HepG2 (cell line): ENCODE data around the gene CDIP1. TPM values are rescaled to one million over a fixed set of nuclear protein-coding genes. Genes with fewer than 3 reads are reported as not detected.

Experiments
- ATAC-seq: fragments of 200-7000 bp; cut with Tn5 transposase; 3 replicates; pipeline ENCODE4 v1.9.1; 2020; ENCODE audit warnings: mild to moderate bottlenecking, moderate library complexity
- BruUV-seq: library from RNA; stranded (reverse); fragments of 400-500 nt; replicated peaks from 2 replicates; lab custom pipeline; 2021; lab: Mats Ljungman, UMichigan
- CTCF ChIA-PET: fragments of 300-600 bp; formaldehyde crosslinking; extraction: SDS; loops from one replicate; lab custom pipeline; 2021; ENCODE audit warnings: low total read pairs, inconsistent platforms, low intra/inter-chr PET ratio; lab: Yijun Ruan, JAX
- POLR2A ChIA-PET: fragments of 350-600 bp; sonication (Branson Sonifier 250); formaldehyde crosslinking; loops from one replicate; lab custom pipeline; 2020; ENCODE audit warnings: antibody characterized with exemption, inconsistent platforms; lab: Yijun Ruan, JAX
- DNase-seq: peaks from one replicate; pipeline ENCODE4 v3.0.0-alpha.2; 2015; ENCODE audit warnings: low spot score
- FAIRE-seq: peaks from 3 replicates; lab custom pipeline; 2011; peaks lifted over from hg19 to GRCh38; lab: Jason Lieb, UNC
- H2AFZ ChIP-seq: one replicate; pipeline ENCODE4 v1.6.1; 2011; ENCODE audit warnings: low read length, inconsistent platforms
- H3K27ac ChIP-seq: fragments of 300-600 bp; 3 replicates; pipeline ENCODE4 v1.8.0; 2011; ENCODE audit warnings: mixed run types, mild to moderate bottlenecking, mixed read lengths, low read length, inconsistent platforms; ENCODE audit not compliant: insufficient read depth; ENCODE audit errors: extremely low read length
- H3K27me3 ChIP-seq, 2 experiments: fragments of 200-600 bp in 1 of 2; 2 replicates in 1 of 2; 3 replicates in 1 of 2; pipeline versions ENCODE4 v1.6.0 to v1.8.0; 2011; ENCODE audit warnings: low read length in 2 of 2, mild to moderate bottlenecking in 2 of 2, moderate library complexity in 2 of 2, inconsistent platforms in 1 of 2; ENCODE audit not compliant: insufficient read depth in 2 of 2, control insufficient read depth in 1 of 2
- H3K36me3 ChIP-seq, 2 experiments: fragments of 200-600 bp in 1 of 2; replicated peaks in 1 of 2; 2 replicates in 1 of 2; 3 replicates in 1 of 2; pipeline versions ENCODE4 v1.5.1 to v1.8.0; 2011; ENCODE audit warnings: low read length in 2 of 2, inconsistent platforms in 1 of 2; ENCODE audit not compliant: insufficient read depth in 2 of 2, control insufficient read depth in 1 of 2
- H3K4me1 ChIP-seq: 2 replicates; pipeline ENCODE4 v1.5.1; 2012; ENCODE audit warnings: low read length, inconsistent platforms; ENCODE audit not compliant: insufficient read depth
- H3K4me2 ChIP-seq: 2 replicates; pipeline ENCODE4 v1.6.0; 2011; ENCODE audit warnings: low read depth, low read length, inconsistent platforms
- H3K4me3 ChIP-seq, 3 experiments: fragments of 200-600 bp in 1 of 3; sonication (generic), shearing (Covaris generic) in 1 of 3; replicated peaks in 1 of 3; 2 replicates each; pipeline ENCODE4 v1.5.1; 2011 to 2016; ENCODE audit warnings: low read length in 3 of 3, inconsistent platforms in 2 of 3, low read depth in 2 of 3, mild to moderate bottlenecking in 2 of 3, control low read depth in 1 of 3, mixed read lengths in 1 of 3; ENCODE audit not compliant: insufficient read depth in 1 of 3
- H3K79me2 ChIP-seq: one replicate; pipeline ENCODE4 v1.6.1; 2011; ENCODE audit warnings: low read length, inconsistent platforms; ENCODE audit not compliant: insufficient read depth
- H3K9ac ChIP-seq: 2 replicates; pipeline ENCODE4 v1.6.0; 2011; ENCODE audit warnings: mild to moderate bottlenecking, low read depth, low read length, inconsistent platforms; ENCODE audit not compliant: insufficient read depth
- H3K9me3 ChIP-seq: 2 replicates; pipeline ENCODE4 v1.5.1; 2012; ENCODE audit warnings: mild to moderate bottlenecking, low read length
- H4K20me1 ChIP-seq: 2 replicates; pipeline ENCODE4 v1.6.0; 2011; ENCODE audit warnings: inconsistent platforms, mild to moderate bottlenecking, low read length, moderate library complexity; ENCODE audit not compliant: insufficient read depth
- AHR ChIP-seq: IDR thresholded peaks from 2 replicates; pipeline ENCODE4 v1.6.1; 2018; ENCODE audit warnings: missing genetic modification reagents, missing compliant biosample characterization
- HMGXB3 ChIP-seq: sonication (generic); formaldehyde crosslinking; IDR thresholded peaks from 2 replicates; pipeline ENCODE4 v1.4.0; 2020; ENCODE audit warnings: missing genetic modification reagents, borderline replicate concordance
- ZFP41 ChIP-seq: sonication (generic); formaldehyde crosslinking; IDR thresholded peaks from 2 replicates; pipeline ENCODE4 v1.4.0; 2020; ENCODE audit warnings: mild to moderate bottlenecking, missing genetic modification reagents, borderline replicate concordance
- ZNF234 ChIP-seq: sonication (generic); formaldehyde crosslinking; conservative IDR thresholded peaks from 2 replicates; pipeline ENCODE4 v1.5.1; 2020; ENCODE audit warnings: mild to moderate bottlenecking, missing genetic modification reagents
- WGBS: methylation state at CpG from one replicate; pipeline ENCODE4 v1.1.6; 2017; ENCODE audit warnings: low lambda C conversion rate; 5-methylcytosine and 5-hydroxymethylcytosine counted together
- in situ Hi-C: cut with HindIII; loops from 2 replicates; pipeline ENCODE4 v1.10.0; 2017; ENCODE audit warnings: low pct_unique_long_range_greater_than_20kb; ENCODE audit not compliant: extremely low pct_ligation_motif_present
- intact Hi-C: fragments of 100-400 bp; cut with micrococcal nuclease; formaldehyde crosslinking; loops from one replicate; pipeline ENCODE4 v1.10.0; 2022; ENCODE audit not compliant: unreplicated experiment
- polyA plus RNA-seq, 8 experiments: library from polyadenylated mRNA; depleted of rRNA in 3 of 8; stranded (reverse) in 7 of 8; unstranded in 1 of 8; fragments of >200 nt; fragmentation: Illumina TruSeq in 4 of 8; extraction: Trizol in 4 of 8; gene quantifications; 2 replicates each; pipeline versions ENCODE4 v1.2.1 to v1.2.3, GENCODE V29; 2011 to 2016; ENCODE audit warnings: low read depth in 4 of 8, missing spikeins in 1 of 8, mixed read lengths in 1 of 8; ENCODE audit not compliant: insufficient read depth in 1 of 8
- total RNA-seq, 5 experiments: library from RNA; depleted of rRNA; stranded (reverse); fragments of >200 nt; fragmentation: Illumina TruSeq; extraction: Trizol; gene quantifications; 2 replicates each; pipeline ENCODE4 v1.2.3, GENCODE V29; 2016; ENCODE audit warnings: low read depth in 1 of 5

Gene CDIP1
- total and polyA plus RNA-seq, 2 of the 13 experiments (the other 11 are each of a cell fraction or from before 2014, with no cell fraction given), result 31.2 to 56.7 TPM

- Histone ChIP-seq H3K36me3 (no peaks in the 10 kb centered on the region), H3K4me1 (peaks cover 10% of the 10 kb centered on the region), H2AFZ (no peak overlapping the region), H3K27me3 (peaks cover 2 to 7% of the 10 kb centered on the region in 2 experiments; a peak in 1 of 5 replicates), H3K9me3 (no peaks in the 10 kb centered on the region), H3K4me3 (no peak overlapping the region), H3K9ac (no peak overlapping the region), H3K27ac (no peak overlapping the region), H3K4me2 (no peak overlapping the region), H3K79me2 (no peaks in the 10 kb centered on the region), H4K20me1 (no peaks in the 10 kb centered on the region)
- no TSS peak for BruUV-seq
- intact Hi-C loops (no loop called here), in situ Hi-C loops (no loop called here)
- no peak for FAIRE-seq
- ChIA-PET CTCF (no interaction called here), POLR2A (interaction anchor here (1.4 kb wide), 1 partner anchor 14 kb away, joined by 3 read pairs; the partner anchor contains the start of gene CDIP1)
- TF ChIP-seq HMGXB3 (CRISPR knock-in tag) (no peak), ZFP41 (CRISPR knock-in tag) (no peak), ZNF234 (CRISPR knock-in tag) (no peak), AHR (no peak)
- DNase-seq, result no peak
- ATAC-seq, result no peak
- 47% methylated on average over 3 of the region's 3 CpGs for WGBS
Measured at GRCh38 chr16:4552541-4552940, 14.0 kb upstream of the CDIP1 start.
